HepG2 (cell line): ENCODE measurements around the gene GNAZ. TPM values are rescaled to one million over a fixed set of nuclear protein-coding genes. Genes with fewer than 3 reads are reported as not detected.

Source experiments
- ATAC-seq: fragments of 200-7000 bp; cut with Tn5 transposase; 3 replicates; pipeline ENCODE4 v1.9.1; 2020; ENCODE audit warnings: mild to moderate bottlenecking, moderate library complexity
- BruUV-seq: library from RNA; stranded (reverse); fragments of 400-500 nt; replicated peaks from 2 replicates; lab custom pipeline; 2021; lab: Mats Ljungman, UMichigan
- CTCF ChIA-PET: fragments of 300-600 bp; formaldehyde crosslinking; extraction: SDS; loops from one replicate; lab custom pipeline; 2021; ENCODE audit warnings: low total read pairs, inconsistent platforms, low intra/inter-chr PET ratio; lab: Yijun Ruan, JAX
- POLR2A ChIA-PET: fragments of 350-600 bp; sonication (Branson Sonifier 250); formaldehyde crosslinking; loops from one replicate; lab custom pipeline; 2020; ENCODE audit warnings: antibody characterized with exemption, inconsistent platforms; lab: Yijun Ruan, JAX
- DNase-seq: peaks from one replicate; pipeline ENCODE4 v3.0.0-alpha.2; 2015; ENCODE audit warnings: low spot score
- FAIRE-seq: peaks from 3 replicates; lab custom pipeline; 2011; peaks lifted over from hg19 to GRCh38; lab: Jason Lieb, UNC
- H2AFZ ChIP-seq: one replicate; pipeline ENCODE4 v1.6.1; 2011; ENCODE audit warnings: low read length, inconsistent platforms
- H3K27ac ChIP-seq: fragments of 300-600 bp; 3 replicates; pipeline ENCODE4 v1.8.0; 2011; ENCODE audit warnings: mixed run types, mild to moderate bottlenecking, mixed read lengths, low read length, inconsistent platforms; ENCODE audit not compliant: insufficient read depth; ENCODE audit errors: extremely low read length
- H3K27me3 ChIP-seq, 2 experiments: fragments of 200-600 bp in 1 of 2; 2 replicates in 1 of 2; 3 replicates in 1 of 2; pipeline versions ENCODE4 v1.6.0 to v1.8.0; 2011; ENCODE audit warnings: low read length in 2 of 2, mild to moderate bottlenecking in 2 of 2, moderate library complexity in 2 of 2, inconsistent platforms in 1 of 2; ENCODE audit not compliant: insufficient read depth in 2 of 2, control insufficient read depth in 1 of 2
- H3K36me3 ChIP-seq, 2 experiments: fragments of 200-600 bp in 1 of 2; replicated peaks in 1 of 2; 2 replicates in 1 of 2; 3 replicates in 1 of 2; pipeline versions ENCODE4 v1.5.1 to v1.8.0; 2011; ENCODE audit warnings: low read length in 2 of 2, inconsistent platforms in 1 of 2; ENCODE audit not compliant: insufficient read depth in 2 of 2, control insufficient read depth in 1 of 2
- H3K4me1 ChIP-seq: 2 replicates; pipeline ENCODE4 v1.5.1; 2012; ENCODE audit warnings: low read length, inconsistent platforms; ENCODE audit not compliant: insufficient read depth
- H3K4me2 ChIP-seq: 2 replicates; pipeline ENCODE4 v1.6.0; 2011; ENCODE audit warnings: low read depth, low read length, inconsistent platforms
- H3K4me3 ChIP-seq, 3 experiments: fragments of 200-600 bp in 1 of 3; sonication (generic), shearing (Covaris generic) in 1 of 3; replicated peaks in 1 of 3; 2 replicates each; pipeline ENCODE4 v1.5.1; 2011 to 2016; ENCODE audit warnings: low read length in 3 of 3, inconsistent platforms in 2 of 3, low read depth in 2 of 3, mild to moderate bottlenecking in 2 of 3, control low read depth in 1 of 3, mixed read lengths in 1 of 3; ENCODE audit not compliant: insufficient read depth in 1 of 3
- H3K79me2 ChIP-seq: one replicate; pipeline ENCODE4 v1.6.1; 2011; ENCODE audit warnings: low read length, inconsistent platforms; ENCODE audit not compliant: insufficient read depth
- H3K9ac ChIP-seq: 2 replicates; pipeline ENCODE4 v1.6.0; 2011; ENCODE audit warnings: mild to moderate bottlenecking, low read depth, low read length, inconsistent platforms; ENCODE audit not compliant: insufficient read depth
- H3K9me3 ChIP-seq: 2 replicates; pipeline ENCODE4 v1.5.1; 2012; ENCODE audit warnings: mild to moderate bottlenecking, low read length
- H4K20me1 ChIP-seq: 2 replicates; pipeline ENCODE4 v1.6.0; 2011; ENCODE audit warnings: inconsistent platforms, mild to moderate bottlenecking, low read length, moderate library complexity; ENCODE audit not compliant: insufficient read depth
- HES4 ChIP-seq: sonication (generic); formaldehyde crosslinking; IDR thresholded peaks from 2 replicates; pipeline ENCODE4 v1.9.0; 2021; ENCODE audit warnings: mild to moderate bottlenecking, missing genetic modification reagents, borderline replicate concordance
- KDM1A ChIP-seq: IDR thresholded peaks from 2 replicates; pipeline ENCODE4 v1.6.1; 2016; ENCODE audit warnings: missing compliant biosample characterization
- LRRFIP1 ChIP-seq: sonication (generic); formaldehyde crosslinking; conservative IDR thresholded peaks from 2 replicates; pipeline ENCODE4 v1.4.0; 2020; ENCODE audit warnings: missing genetic modification reagents
- MIER2 ChIP-seq: IDR thresholded peaks from 2 replicates; pipeline ENCODE4 v1.6.1; 2016; ENCODE audit warnings: missing biosample characterization, missing genetic modification reagents
- NFKB2 ChIP-seq: sonication (generic); formaldehyde crosslinking; IDR thresholded peaks from 2 replicates; pipeline ENCODE4 v1.4.0; 2020; ENCODE audit warnings: missing genetic modification reagents, borderline replicate concordance
- PCBP1 ChIP-seq: fragments of 200-400 bp; formaldehyde crosslinking; IDR thresholded peaks from 2 replicates; pipeline ENCODE4 v1.6.1; 2017; ENCODE audit warnings: mild to moderate bottlenecking, low read depth, low read length, borderline replicate concordance
- SALL2 ChIP-seq: sonication (generic); formaldehyde crosslinking; IDR thresholded peaks from 2 replicates; pipeline ENCODE4 v1.8.1; 2023; ENCODE audit warnings: mild to moderate bottlenecking, missing genetic modification reagents, inconsistent platforms
- TMF1 ChIP-seq: sonication (generic); formaldehyde crosslinking; IDR thresholded peaks from 2 replicates; pipeline ENCODE4 v1.8.1; 2022; ENCODE audit warnings: low read depth, missing genetic modification reagents
- XRCC5 ChIP-seq: fragments of 200-400 bp; formaldehyde crosslinking; optimal IDR thresholded peaks from 2 replicates; pipeline ENCODE3; 2017; ENCODE audit warnings: mild to moderate bottlenecking, low read length
- ZNF280D ChIP-seq: sonication (generic); formaldehyde crosslinking; IDR thresholded peaks from 2 replicates; pipeline ENCODE4 v1.5.1; 2020; ENCODE audit warnings: mild to moderate bottlenecking, missing genetic modification reagents
- ZNF446 ChIP-seq: sonication (generic); formaldehyde crosslinking; IDR thresholded peaks from 2 replicates; pipeline ENCODE4 v1.5.0; 2020; ENCODE audit warnings: mild to moderate bottlenecking, missing genetic modification reagents
- ZNF558 ChIP-seq: sonication (generic); formaldehyde crosslinking; IDR thresholded peaks from 2 replicates; pipeline ENCODE4 v1.9.0; 2022; ENCODE audit warnings: mild to moderate bottlenecking, missing genetic modification reagents, borderline replicate concordance
- ZNF598 ChIP-seq: sonication (generic); formaldehyde crosslinking; IDR thresholded peaks from 2 replicates; pipeline ENCODE4 v1.5.1; 2020; ENCODE audit warnings: mild to moderate bottlenecking, missing genetic modification reagents, borderline replicate concordance
- WGBS: methylation state at CpG from one replicate; pipeline ENCODE4 v1.1.6; 2017; ENCODE audit warnings: low lambda C conversion rate; 5-methylcytosine and 5-hydroxymethylcytosine counted together
- in situ Hi-C: cut with HindIII; loops from 2 replicates; pipeline ENCODE4 v1.10.0; 2017; ENCODE audit warnings: low pct_unique_long_range_greater_than_20kb; ENCODE audit not compliant: extremely low pct_ligation_motif_present
- intact Hi-C: fragments of 100-400 bp; cut with micrococcal nuclease; formaldehyde crosslinking; loops from one replicate; pipeline ENCODE4 v1.10.0; 2022; ENCODE audit not compliant: unreplicated experiment
- polyA plus RNA-seq, 8 experiments: library from polyadenylated mRNA; depleted of rRNA in 3 of 8; stranded (reverse) in 7 of 8; unstranded in 1 of 8; fragments of >200 nt; fragmentation: Illumina TruSeq in 4 of 8; extraction: Trizol in 4 of 8; gene quantifications; 2 replicates each; pipeline versions ENCODE4 v1.2.1 to v1.2.3, GENCODE V29; 2011 to 2016; ENCODE audit warnings: low read depth in 4 of 8, missing spikeins in 1 of 8, mixed read lengths in 1 of 8; ENCODE audit not compliant: insufficient read depth in 1 of 8
- total RNA-seq, 5 experiments: library from RNA; depleted of rRNA; stranded (reverse); fragments of >200 nt; fragmentation: Illumina TruSeq; extraction: Trizol; gene quantifications; 2 replicates each; pipeline ENCODE4 v1.2.3, GENCODE V29; 2016; ENCODE audit warnings: low read depth in 1 of 5

The GNAZ gene
- total and polyA plus RNA-seq, 2 of the 13 experiments (the other 11 are each of a cell fraction or from before 2014, with no cell fraction given): 11.4 to 22.3 TPM

- ChIA-PET POLR2A (no interaction called here), CTCF (no interaction called here)
- DNase-seq (no peak), FAIRE-seq (no peak), ATAC-seq (no peak)
- no TSS peak for BruUV-seq
- WGBS: 97% methylated on average over 5 of the region's 7 CpGs
- peaks cover 2 to 7% of the 10 kb centered on the region in 2 experiments; a peak in 3 of 5 replicates for H3K36me3 ChIP-seq
- H3K9me3 ChIP-seq: no peaks in the 10 kb centered on the region
- H4K20me1 ChIP-seq: no peaks in the 10 kb centered on the region
- intact Hi-C loops (no loop called here), in situ Hi-C loops (no loop called here)
- H3K79me2 ChIP-seq: no peaks in the 10 kb centered on the region
- H3K4me1 ChIP-seq: peaks cover 10% of the 10 kb centered on the region; the same call in 1 of the 2 replicates
- no peak overlapping the region for H2AFZ ChIP-seq
- no peak overlapping the region for H3K27ac ChIP-seq
- no peak overlapping the region for H3K4me2 ChIP-seq
- no peak overlapping the region for H3K9ac ChIP-seq
- no peak for TF ChIP-seq MIER2
- TF ChIP-seq TMF1 (CRISPR knock-in tag): no peak
- no peak for TF ChIP-seq ZNF446 (CRISPR knock-in tag)
- TF ChIP-seq HES4 (CRISPR knock-in tag): no peak
- H3K27me3 ChIP-seq: no peaks in the 10 kb centered on the region
- H3K4me3 ChIP-seq: no peak overlapping the region
Measured at GRCh38 chr22:23108249-23109078, 38.1 kb downstream of the GNAZ start.

- H3K4me1 ChIP-seq: peaks cover 10% of the 10 kb centered on the region; the same call in 1 of the 2 replicates
- ATAC-seq (no peak), FAIRE-seq (no peak), DNase-seq (no peak)
- ChIA-PET CTCF (no interaction called here), POLR2A (no interaction called here)
- no peaks in the 10 kb centered on the region for H4K20me1 ChIP-seq
- H3K9me3 ChIP-seq: no peaks in the 10 kb centered on the region
- WGBS: 90% methylated on average over 2 of the region's 6 CpGs
- H3K27me3 ChIP-seq: no peaks in the 10 kb centered on the region
- H3K4me3 ChIP-seq: no peak overlapping the region
- H2AFZ ChIP-seq: no peak overlapping the region
- H3K79me2 ChIP-seq: no peaks in the 10 kb centered on the region
- no peak overlapping the region for H3K27ac ChIP-seq
- H3K36me3 ChIP-seq: peaks cover 2 to 7% of the 10 kb centered on the region in 2 experiments; a peak in 3 of 5 replicates
- H3K4me2 ChIP-seq: no peak overlapping the region
- in situ Hi-C loops: no loop called here
- no TSS peak for BruUV-seq
- intact Hi-C loops: no loop called here
- H3K9ac ChIP-seq: no peak overlapping the region
- TF ChIP-seq KDM1A (CRISPR knock-in tag) (no peak), ZNF598 (CRISPR knock-in tag) (no peak), XRCC5 (no peak), ZNF280D (CRISPR knock-in tag) (no peak), LRRFIP1 (CRISPR knock-in tag) (no peak), NFKB2 (CRISPR knock-in tag) (no peak), PCBP1 (no peak), SALL2 (no peak), ZNF558 (no peak)
Measured at GRCh38 chr22:23109079-23109347, 38.7 kb downstream of the GNAZ start.
